HFFc6 (cell line): ENCODE data around the gene CYP46A1. TPM values are rescaled to one million over a fixed set of nuclear protein-coding genes. Genes with fewer than 3 reads are reported as not detected.

Experiments used
- DNase-seq: peaks from one replicate; pipeline ENCODE4 v3.0.0-alpha.2; 2018
- H3K27ac Mint-ChIP-seq: 2 replicates; pipeline ENCODE4 v1.8.0; 2020; ENCODE audit warnings: mild to moderate bottlenecking, mixed read lengths
- H3K27me3 Mint-ChIP-seq: 2 replicates; pipeline ENCODE4 v1.8.0; 2021; ENCODE audit warnings: mild to moderate bottlenecking, moderate library complexity, mixed read lengths; ENCODE audit not compliant: insufficient read depth
- H3K36me3 Mint-ChIP-seq: 2 replicates; pipeline ENCODE4 v1.8.0; 2021; ENCODE audit warnings: low read depth, mixed read lengths
- H3K4me1 Mint-ChIP-seq: 2 replicates; pipeline ENCODE4 v1.8.0; 2020; ENCODE audit warnings: low read depth, mixed read lengths
- H3K4me3 Mint-ChIP-seq: 2 replicates; pipeline ENCODE4 v1.8.0; 2020; ENCODE audit warnings: mild to moderate bottlenecking, moderate library complexity, mixed read lengths
- H3K9me3 Mint-ChIP-seq: 2 replicates; pipeline ENCODE4 v1.8.0; 2020; ENCODE audit warnings: mild to moderate bottlenecking, mixed read lengths
- total RNA-seq, 6 experiments: library from RNA; stranded (reverse); fragmentation: NEBNext Ultra II Directional; extraction: Animal tissue kit (Norgen Biotek cat#: 25700); gene quantifications; 2 replicates in 1 of 6; 3 replicates in 5 of 6; pipeline ENCODE4 v1.2.3, GENCODE V29; 2021
- TF ChIP-seq, protein P1 (sequence below): fragments of 200-600 bp; sonication (generic); IDR thresholded peaks from 2 replicates; pipeline ENCODE4 v1.5.0; 2021; ENCODE audit warnings: antibody characterized with exemption, mild to moderate bottlenecking

CYP46A1 gene
- total RNA-seq, 6 experiments from 2014 or later: 0.28 to 0.62 (median 0.49) TPM

DNA sequence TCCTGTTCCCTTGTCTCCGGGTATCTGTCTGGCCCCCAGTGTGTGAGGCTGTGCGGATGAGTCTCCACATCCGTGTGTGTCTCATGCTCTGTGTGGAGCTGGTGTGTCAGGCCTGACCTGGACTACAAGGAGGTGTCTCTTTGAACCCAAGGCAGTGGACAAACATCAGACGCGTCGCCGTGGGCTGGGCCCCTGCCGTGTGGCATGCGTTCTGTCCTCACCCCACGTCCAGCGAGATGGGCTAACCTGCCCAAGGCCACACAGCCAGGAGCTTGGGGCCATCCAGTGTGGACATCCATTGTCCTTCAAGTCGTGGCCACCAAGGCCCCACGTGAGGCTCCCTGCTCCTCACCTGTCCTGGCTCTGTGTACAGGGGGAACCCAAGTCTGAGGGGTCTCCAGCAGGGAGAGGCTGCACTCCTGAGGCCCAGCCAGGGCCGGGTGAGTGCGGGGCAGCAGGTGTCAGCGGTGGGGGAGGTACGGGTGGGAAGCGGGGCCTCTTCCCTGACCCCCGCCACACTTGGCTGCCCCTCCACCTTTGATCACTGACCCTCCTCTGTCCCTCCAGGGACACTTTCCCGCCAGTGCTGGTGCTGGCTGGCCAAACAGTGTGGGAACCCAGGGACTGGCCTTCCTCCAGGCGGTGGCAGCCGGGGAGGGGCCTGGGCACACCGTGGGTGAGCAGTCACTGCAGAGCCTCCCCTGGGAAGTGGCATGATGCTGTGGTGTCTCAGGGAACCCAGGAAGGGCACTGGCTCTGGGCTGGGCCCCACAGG is 48.5 kb downstream of the CYP46A1 start:
- Mint-ChIP-seq H3K4me1 (peaks cover 9% of the 10 kb centered on the region), H3K27ac (no peak overlapping the region), H3K9me3 (no peaks in the 10 kb centered on the region), H3K4me3 (no peak overlapping the region), H3K36me3 (no peaks in the 10 kb centered on the region), H3K27me3 (peaks cover 6% of the 10 kb centered on the region)
- TF ChIP-seq, protein P1, sequence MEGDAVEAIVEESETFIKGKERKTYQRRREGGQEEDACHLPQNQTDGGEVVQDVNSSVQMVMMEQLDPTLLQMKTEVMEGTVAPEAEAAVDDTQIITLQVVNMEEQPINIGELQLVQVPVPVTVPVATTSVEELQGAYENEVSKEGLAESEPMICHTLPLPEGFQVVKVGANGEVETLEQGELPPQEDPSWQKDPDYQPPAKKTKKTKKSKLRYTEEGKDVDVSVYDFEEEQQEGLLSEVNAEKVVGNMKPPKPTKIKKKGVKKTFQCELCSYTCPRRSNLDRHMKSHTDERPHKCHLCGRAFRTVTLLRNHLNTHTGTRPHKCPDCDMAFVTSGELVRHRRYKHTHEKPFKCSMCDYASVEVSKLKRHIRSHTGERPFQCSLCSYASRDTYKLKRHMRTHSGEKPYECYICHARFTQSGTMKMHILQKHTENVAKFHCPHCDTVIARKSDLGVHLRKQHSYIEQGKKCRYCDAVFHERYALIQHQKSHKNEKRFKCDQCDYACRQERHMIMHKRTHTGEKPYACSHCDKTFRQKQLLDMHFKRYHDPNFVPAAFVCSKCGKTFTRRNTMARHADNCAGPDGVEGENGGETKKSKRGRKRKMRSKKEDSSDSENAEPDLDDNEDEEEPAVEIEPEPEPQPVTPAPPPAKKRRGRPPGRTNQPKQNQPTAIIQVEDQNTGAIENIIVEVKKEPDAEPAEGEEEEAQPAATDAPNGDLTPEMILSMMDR: no peak
- no peak for DNase-seq

DNA sequence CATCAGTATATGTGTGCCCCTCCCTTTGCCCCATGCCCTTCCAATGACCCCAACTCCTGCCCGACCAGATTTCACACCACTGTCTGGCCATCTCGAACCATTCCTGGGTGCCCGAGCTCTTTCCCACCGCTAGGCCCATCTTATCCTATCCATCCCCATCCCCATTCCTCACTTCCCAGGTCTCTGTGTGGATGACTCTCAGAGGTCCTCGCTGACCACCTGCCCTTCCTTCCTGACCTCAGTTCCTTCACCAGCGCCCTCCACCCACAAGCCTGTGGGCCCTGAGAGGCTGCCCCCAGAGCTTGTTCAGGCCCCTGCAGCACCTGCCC is 49.1 kb downstream of the CYP46A1 start:
- TF ChIP-seq, protein P1: no peak
- peaks cover 9% of the 10 kb centered on the region for H3K4me1 Mint-ChIP-seq
- H3K27me3 Mint-ChIP-seq: peaks cover 6% of the 10 kb centered on the region
- no peak overlapping the region for H3K27ac Mint-ChIP-seq
- DNase-seq: no peak
- no peak overlapping the region for H3K4me3 Mint-ChIP-seq
- H3K9me3 Mint-ChIP-seq: no peaks in the 10 kb centered on the region
- H3K36me3 Mint-ChIP-seq: no peaks in the 10 kb centered on the region

DNA sequence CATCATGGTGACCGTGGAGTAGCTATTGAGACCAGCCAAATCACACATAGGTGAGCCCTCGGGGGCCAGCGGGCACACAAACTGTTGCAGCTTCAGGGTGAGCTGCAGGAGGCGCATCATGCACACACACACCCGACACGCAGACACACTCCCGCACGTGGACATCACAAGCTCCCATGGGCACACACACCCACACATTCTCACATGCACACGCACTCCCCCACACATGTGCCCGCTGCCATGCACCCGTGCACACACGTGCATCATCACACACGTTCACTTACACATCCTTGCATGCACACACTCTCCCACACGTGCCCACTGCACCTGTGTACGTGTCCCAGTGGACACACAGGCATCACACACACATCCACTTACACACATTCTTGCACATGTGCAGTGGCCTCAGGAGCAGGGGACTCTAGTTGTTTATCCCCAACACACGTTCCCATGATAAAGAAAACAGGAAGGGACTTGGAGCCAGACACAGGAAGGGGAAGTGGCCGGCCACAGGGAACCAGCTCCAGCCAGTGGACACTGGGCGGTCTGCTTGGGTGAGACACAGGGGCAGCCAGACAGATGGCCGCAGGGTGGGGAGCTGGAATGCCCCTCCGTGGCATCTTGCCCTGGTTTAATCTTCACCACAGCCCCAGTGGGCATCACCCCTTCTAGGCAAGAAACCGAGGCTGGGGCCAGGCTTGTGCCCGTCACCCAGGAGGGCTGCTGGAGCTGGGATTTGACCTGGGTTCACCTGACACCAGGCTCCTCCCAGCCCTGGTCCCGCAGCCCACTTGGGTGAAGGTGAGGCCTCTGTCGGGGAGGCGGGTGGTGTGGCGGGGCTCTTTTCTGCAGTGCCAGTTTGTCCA is 49.7 kb downstream of the CYP46A1 start:
- no peak for DNase-seq
- no peak overlapping the region for H3K27ac Mint-ChIP-seq
- H3K36me3 Mint-ChIP-seq: no peaks in the 10 kb centered on the region
- H3K9me3 Mint-ChIP-seq: no peaks in the 10 kb centered on the region
- peaks cover 9% of the 10 kb centered on the region for H3K4me1 Mint-ChIP-seq
- peaks cover 5% of the 10 kb centered on the region for H3K27me3 Mint-ChIP-seq
- H3K4me3 Mint-ChIP-seq: no peak overlapping the region
- TF ChIP-seq, protein P1: no peak

DNA sequence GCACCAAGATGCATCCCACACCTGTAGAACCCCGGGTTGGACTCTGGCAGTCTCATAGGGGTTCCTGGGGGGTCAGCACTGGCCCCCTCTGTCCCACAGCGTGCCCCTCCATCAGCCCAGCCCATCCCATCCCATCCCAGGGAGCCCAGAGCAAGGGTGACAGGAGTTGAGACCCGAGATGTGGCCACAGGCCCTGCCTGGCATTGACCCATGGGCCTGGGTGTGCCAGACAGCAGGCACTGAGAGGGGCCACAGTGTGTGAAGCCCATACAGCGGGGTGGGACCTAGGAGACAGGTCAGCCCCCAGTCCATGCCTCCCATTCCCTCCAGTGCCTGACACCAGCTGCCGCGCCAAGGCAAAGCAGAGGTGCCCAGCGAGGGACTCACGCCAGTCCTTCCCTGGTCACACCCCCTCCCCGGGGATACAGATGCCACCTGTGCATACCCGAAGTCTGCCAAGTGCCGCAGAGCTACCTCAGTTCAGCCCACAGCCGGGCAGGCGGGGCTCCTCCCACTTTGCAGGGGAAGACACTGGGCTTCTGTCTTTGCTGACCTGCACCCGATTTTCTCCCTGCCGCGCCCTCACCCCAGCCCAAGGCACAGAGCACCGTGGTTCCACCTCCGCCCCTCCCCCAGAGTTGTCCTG is 50.4 kb downstream of the CYP46A1 start:
- H3K4me3 Mint-ChIP-seq: no peak overlapping the region

More for the DNA sequence above, 50.4 kb downstream of the CYP46A1 start:
- TF ChIP-seq, protein P1: no peak
- Mint-ChIP-seq H3K4me1 (peaks cover 9% of the 10 kb centered on the region), H3K27me3 (peaks cover 4% of the 10 kb centered on the region), H3K9me3 (no peaks in the 10 kb centered on the region), H3K27ac (no peak overlapping the region), H3K36me3 (no peaks in the 10 kb centered on the region)
- no peak for DNase-seq
